Measurements from ENCODE around the gene PDZRN4. TPM values are rescaled to one million over a fixed set of nuclear protein-coding genes. Genes with fewer than 3 reads are reported as not detected.
A peak's percentile ranks its signal among the peaks of the same experiment; 100 is the strongest.
"Not testable (repeated sequence)": the region's sequence is repeated elsewhere in the genome, so short reads cannot be mapped to it uniquely, and the experiment has no call there.

PDZRN4 gene
- total and polyA plus RNA-seq, 9 donors, result 1.5 to 5.0 (median 2.9) TPM

GRCh38 chr12:41234692-41235091 is 46.6 kb downstream of the PDZRN4 start:
- Histone ChIP-seq H3K27ac (ENCODE audit: low read length) (no peak overlapping the region), H3K36me3 (ENCODE audit: control insufficient read depth, insufficient read depth, low read length) (no peaks in the 10 kb centered on the region), H3K9me3 (replicated peaks; ENCODE audit: control insufficient read depth, low read depth, low read length) (no peaks in the 10 kb centered on the region), H3K4me1 (ENCODE audit: control insufficient read depth, insufficient read depth, low read length) (no peaks in the 10 kb centered on the region), H3K4me3 (ENCODE audit: low read length) (no peak overlapping the region), H3K27me3 (ENCODE audit: control insufficient read depth, insufficient read depth, low read length) (no peaks in the 10 kb centered on the region)
- 13% methylated on average over 1 of the region's 4 CpGs for WGBS (ENCODE audit: insufficient coverage)
- no peak for DNase-seq

- WGBS (ENCODE audit: insufficient coverage), result 25% methylated on average over 2 of the region's 2 CpGs
Observed at GRCh38 chr12:41242603-41243002, 54.5 kb downstream of the PDZRN4 start.

GRCh38 chr12:41248391-41248790 is 60.3 kb downstream of the PDZRN4 start:
- no CpG with 5 or more reads among the region's 2 CpGs for WGBS (ENCODE audit: insufficient coverage)

More at GRCh38 chr12:41242603-41243002, 54.5 kb downstream of the PDZRN4 start:
- Histone ChIP-seq H3K9me3 (replicated peaks; ENCODE audit: control insufficient read depth, low read depth, low read length) (no peaks in the 10 kb centered on the region), H3K27ac (ENCODE audit: low read length) (no peak overlapping the region), H3K36me3 (ENCODE audit: control insufficient read depth, insufficient read depth, low read length) (no peaks in the 10 kb centered on the region), H3K4me3 (ENCODE audit: low read length) (no peak overlapping the region), H3K4me1 (ENCODE audit: control insufficient read depth, insufficient read depth, low read length) (no peaks in the 10 kb centered on the region), H3K27me3 (ENCODE audit: control insufficient read depth, insufficient read depth, low read length) (no peaks in the 10 kb centered on the region)
- DNase-seq, result peak; percentile 36

GRCh38 chr12:41250748-41251147 is 62.6 kb downstream of the PDZRN4 start:
- no peaks in the 10 kb centered on the region for H3K9me3 ChIP-seq (replicated peaks; ENCODE audit: control insufficient read depth, low read depth, low read length)
- peak; percentile 32 for DNase-seq

More at GRCh38 chr12:41248391-41248790, 60.3 kb downstream of the PDZRN4 start:
- no peaks in the 10 kb centered on the region for H3K9me3 ChIP-seq (replicated peaks; ENCODE audit: control insufficient read depth, low read depth, low read length)
- no peak overlapping the region for H3K4me3 ChIP-seq (ENCODE audit: low read length)
- no peaks in the 10 kb centered on the region for H3K4me1 ChIP-seq (ENCODE audit: control insufficient read depth, insufficient read depth, low read length)
- no peak for DNase-seq
- H3K36me3 ChIP-seq (ENCODE audit: control insufficient read depth, insufficient read depth, low read length), result no peaks in the 10 kb centered on the region
- H3K27me3 ChIP-seq (ENCODE audit: control insufficient read depth, insufficient read depth, low read length), result no peaks in the 10 kb centered on the region
- no peak overlapping the region for H3K27ac ChIP-seq (ENCODE audit: low read length)

GRCh38 chr12:41254004-41254914 is 66.1 kb downstream of the PDZRN4 start:
- no peaks in the 10 kb centered on the region for H3K9me3 ChIP-seq (replicated peaks; ENCODE audit: control insufficient read depth, low read depth, low read length)
- no peaks in the 10 kb centered on the region for H3K27me3 ChIP-seq (ENCODE audit: control insufficient read depth, insufficient read depth, low read length)
- H3K27ac ChIP-seq (ENCODE audit: low read length), result no peak overlapping the region
- no peak overlapping the region for H3K4me3 ChIP-seq (ENCODE audit: low read length)
- no peak for DNase-seq
- no peaks in the 10 kb centered on the region for H3K4me1 ChIP-seq (ENCODE audit: control insufficient read depth, insufficient read depth, low read length)
- no CpG with 5 or more reads among the region's 4 CpGs for WGBS (ENCODE audit: insufficient coverage)
- H3K36me3 ChIP-seq (ENCODE audit: control insufficient read depth, insufficient read depth, low read length), result no peaks in the 10 kb centered on the region

More at GRCh38 chr12:41250748-41251147, 62.6 kb downstream of the PDZRN4 start:
- Histone ChIP-seq H3K27ac (ENCODE audit: low read length) (no peak overlapping the region), H3K4me3 (ENCODE audit: low read length) (no peak overlapping the region), H3K27me3 (ENCODE audit: control insufficient read depth, insufficient read depth, low read length) (no peaks in the 10 kb centered on the region), H3K4me1 (ENCODE audit: control insufficient read depth, insufficient read depth, low read length) (no peaks in the 10 kb centered on the region), H3K36me3 (ENCODE audit: control insufficient read depth, insufficient read depth, low read length) (no peaks in the 10 kb centered on the region)
- no CpG with 5 or more reads among the region's 2 CpGs for WGBS (ENCODE audit: insufficient coverage)

- no CpG with 5 or more reads among the region's 6 CpGs for WGBS (ENCODE audit: insufficient coverage)
- H3K9me3 ChIP-seq (replicated peaks; ENCODE audit: control insufficient read depth, low read depth, low read length); H3K4me1 ChIP-seq (ENCODE audit: control insufficient read depth, insufficient read depth, low read length); H3K36me3 ChIP-seq (ENCODE audit: control insufficient read depth, insufficient read depth, low read length); H3K27me3 ChIP-seq (ENCODE audit: control insufficient read depth, insufficient read depth, low read length); DNase-seq; H3K4me3 ChIP-seq (ENCODE audit: low read length); H3K27ac ChIP-seq (ENCODE audit: low read length): not testable (repeated sequence)
Observed at GRCh38 chr12:41263196-41263595, 75.1 kb downstream of the PDZRN4 start.

GRCh38 chr12:41264281-41264680 is 76.2 kb downstream of the PDZRN4 start:
- no peaks in the 10 kb centered on the region for H3K36me3 ChIP-seq (ENCODE audit: control insufficient read depth, insufficient read depth, low read length)
- no peaks in the 10 kb centered on the region for H3K27me3 ChIP-seq (ENCODE audit: control insufficient read depth, insufficient read depth, low read length)
- no peaks in the 10 kb centered on the region for H3K9me3 ChIP-seq (replicated peaks; ENCODE audit: control insufficient read depth, low read depth, low read length)
- H3K4me3 ChIP-seq (ENCODE audit: low read length), result no peak overlapping the region
- DNase-seq, result peak; percentile 16
- no peaks in the 10 kb centered on the region for H3K4me1 ChIP-seq (ENCODE audit: control insufficient read depth, insufficient read depth, low read length)
- H3K27ac ChIP-seq (ENCODE audit: low read length), result no peak overlapping the region

- no peaks in the 10 kb centered on the region for H3K9me3 ChIP-seq (replicated peaks; ENCODE audit: control insufficient read depth, low read depth, low read length)
- no peak for DNase-seq
- no peaks in the 10 kb centered on the region for H3K27me3 ChIP-seq (ENCODE audit: control insufficient read depth, insufficient read depth, low read length)
- H3K4me3 ChIP-seq (ENCODE audit: low read length), result no peak overlapping the region
- H3K36me3 ChIP-seq (ENCODE audit: control insufficient read depth, insufficient read depth, low read length), result no peaks in the 10 kb centered on the region
- no peaks in the 10 kb centered on the region for H3K4me1 ChIP-seq (ENCODE audit: control insufficient read depth, insufficient read depth, low read length)
- no CpG with 5 or more reads among the region's 1 CpG for WGBS (ENCODE audit: insufficient coverage)
- no peak overlapping the region for H3K27ac ChIP-seq (ENCODE audit: low read length)
Observed at GRCh38 chr12:41269056-41269455, 80.9 kb downstream of the PDZRN4 start.

- no peaks in the 10 kb centered on the region for H3K4me1 ChIP-seq (ENCODE audit: control insufficient read depth, insufficient read depth, low read length)
- no peak for DNase-seq
- H3K4me3 ChIP-seq (ENCODE audit: low read length), result no peak overlapping the region
- WGBS (ENCODE audit: insufficient coverage), result no CpG with 5 or more reads among the region's 3 CpGs
- H3K9me3 ChIP-seq (replicated peaks; ENCODE audit: control insufficient read depth, low read depth, low read length), result no peaks in the 10 kb centered on the region
- H3K27me3 ChIP-seq (ENCODE audit: control insufficient read depth, insufficient read depth, low read length), result no peaks in the 10 kb centered on the region
- H3K27ac ChIP-seq (ENCODE audit: low read length), result no peak overlapping the region
- no peaks in the 10 kb centered on the region for H3K36me3 ChIP-seq (ENCODE audit: control insufficient read depth, insufficient read depth, low read length)
Observed at GRCh38 chr12:41271489-41271888, 83.4 kb downstream of the PDZRN4 start.

- 71% methylated on average over 1 of the region's 2 CpGs for WGBS (ENCODE audit: insufficient coverage)
Observed at GRCh38 chr12:41274643-41275042, 86.5 kb downstream of the PDZRN4 start.

More at GRCh38 chr12:41274643-41275042, 86.5 kb downstream of the PDZRN4 start:
- Histone ChIP-seq H3K9me3 (replicated peaks; ENCODE audit: control insufficient read depth, low read depth, low read length) (no peaks in the 10 kb centered on the region), H3K4me3 (ENCODE audit: low read length) (no peak overlapping the region), H3K36me3 (ENCODE audit: control insufficient read depth, insufficient read depth, low read length) (no peaks in the 10 kb centered on the region), H3K4me1 (ENCODE audit: control insufficient read depth, insufficient read depth, low read length) (peaks cover 4% of the 10 kb centered on the region), H3K27me3 (ENCODE audit: control insufficient read depth, insufficient read depth, low read length) (no peaks in the 10 kb centered on the region), H3K27ac (ENCODE audit: low read length) (no peak overlapping the region)
- DNase-seq, result no peak

Measured in muscle of leg (tissue), 11 donors.